ENCODE measurements around the gene MAS1L.
"Not testable (repeated sequence)": the region's sequence is repeated elsewhere in the genome, so short reads cannot be mapped to it uniquely, and the experiment has no call there.

The MAS1L gene

DNA sequence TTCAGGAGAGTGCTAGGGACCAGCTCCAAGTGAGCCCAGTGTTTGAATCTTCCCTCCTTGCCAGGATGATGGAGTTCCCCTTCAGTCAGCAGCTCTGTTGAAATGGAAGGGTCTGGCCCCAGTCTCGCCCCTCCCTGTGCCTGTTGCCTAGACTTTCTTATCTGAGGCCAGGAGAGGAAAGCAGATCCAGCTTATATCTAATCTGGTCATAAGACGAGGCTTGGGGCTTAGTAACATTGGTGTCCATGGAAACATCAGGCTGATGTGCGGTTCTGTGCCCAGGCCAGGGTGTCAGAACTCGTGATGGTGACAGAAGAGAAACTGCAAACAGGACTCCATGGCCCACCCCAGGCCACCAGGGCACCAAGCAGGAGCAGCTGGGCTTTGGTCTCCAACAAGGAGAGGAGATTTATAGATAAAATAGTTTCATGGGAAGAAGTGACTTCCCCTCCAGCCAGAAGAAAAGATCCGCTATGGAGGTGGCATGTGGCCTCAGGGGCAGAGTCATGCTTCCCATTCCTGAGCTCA lies 9.8 kb downstream of the MAS1L start:
- no peak for DNase-seq

DNA sequence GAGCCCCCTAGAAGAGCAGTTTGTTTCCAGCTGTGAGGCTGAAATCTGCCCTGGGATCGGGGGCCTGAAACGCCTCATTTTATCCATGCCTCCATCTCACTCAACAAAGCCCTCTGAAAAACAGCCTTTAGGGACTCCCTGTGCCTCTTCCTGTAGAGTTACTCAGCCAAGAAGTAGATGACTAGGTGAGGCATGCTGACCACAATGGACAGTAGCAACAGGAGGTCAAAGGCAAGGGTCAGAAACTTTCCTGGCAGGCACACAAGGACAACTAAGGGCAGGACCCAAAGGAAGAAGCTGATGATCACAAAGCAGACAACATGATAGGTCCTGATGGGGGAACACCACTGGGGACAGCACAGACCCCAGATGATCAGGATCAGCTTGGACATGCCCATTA lies 12.8 kb downstream of the MAS1L start:
- DNase-seq = no peak

DNA sequence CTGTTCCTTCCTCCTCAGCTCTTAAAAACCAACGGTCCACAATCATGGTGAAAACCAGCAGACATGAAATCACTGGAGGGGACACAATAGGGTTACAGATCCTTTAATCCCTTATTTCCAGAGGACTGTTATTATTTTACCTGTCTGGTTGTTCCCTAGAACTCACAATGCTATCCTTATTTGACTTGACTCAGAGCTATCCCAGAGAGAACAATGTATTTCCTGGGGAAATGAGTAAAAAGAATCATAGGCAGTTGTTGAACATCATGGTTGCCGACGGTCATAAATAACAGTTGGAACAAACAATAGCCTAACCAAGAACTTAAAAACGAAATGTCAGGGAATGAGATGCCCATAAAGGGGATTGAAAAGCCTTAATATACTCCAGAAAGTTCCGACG lies 21.5 kb downstream of the MAS1L start:
- no peak for DNase-seq

DNA sequence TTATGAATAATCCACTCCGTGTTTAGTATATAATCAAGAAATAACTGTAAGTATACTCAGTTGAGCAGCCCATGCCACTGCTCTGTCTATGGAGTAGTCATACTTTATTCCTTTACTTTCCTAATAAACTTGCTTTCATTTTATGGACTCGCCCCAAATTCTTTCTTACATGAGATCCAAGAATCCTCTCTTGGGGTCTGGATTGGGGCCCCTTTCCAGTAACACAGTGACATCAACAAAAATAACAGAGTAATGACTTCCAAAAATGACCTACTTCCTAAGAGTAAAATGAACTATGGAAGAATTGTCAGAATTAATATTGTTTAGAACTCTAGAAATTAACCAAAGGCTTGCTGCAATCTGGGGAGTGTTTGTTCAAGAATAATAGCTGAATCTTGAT lies 22.0 kb downstream of the MAS1L start:
- DNase-seq = no peak

DNA sequence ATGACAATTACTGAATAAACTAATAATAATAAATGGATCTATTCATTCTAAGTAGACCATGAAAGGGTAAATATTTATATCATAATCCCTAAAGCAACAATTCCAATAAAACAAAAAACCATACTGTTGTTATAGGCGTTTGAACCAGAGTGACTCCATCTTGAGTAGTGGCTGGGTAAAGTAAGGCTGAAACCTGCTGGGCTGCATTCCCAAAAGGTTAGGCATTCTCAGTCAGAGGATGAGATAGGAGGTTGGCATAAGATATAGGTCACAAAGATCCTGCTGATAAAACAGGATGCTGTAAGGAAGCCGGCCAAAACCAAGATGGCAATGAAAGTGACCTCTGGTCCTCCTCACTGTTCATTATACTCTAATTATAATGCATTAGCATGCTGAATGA lies 22.5 kb downstream of the MAS1L start:
- DNase-seq = no peak

DNA sequence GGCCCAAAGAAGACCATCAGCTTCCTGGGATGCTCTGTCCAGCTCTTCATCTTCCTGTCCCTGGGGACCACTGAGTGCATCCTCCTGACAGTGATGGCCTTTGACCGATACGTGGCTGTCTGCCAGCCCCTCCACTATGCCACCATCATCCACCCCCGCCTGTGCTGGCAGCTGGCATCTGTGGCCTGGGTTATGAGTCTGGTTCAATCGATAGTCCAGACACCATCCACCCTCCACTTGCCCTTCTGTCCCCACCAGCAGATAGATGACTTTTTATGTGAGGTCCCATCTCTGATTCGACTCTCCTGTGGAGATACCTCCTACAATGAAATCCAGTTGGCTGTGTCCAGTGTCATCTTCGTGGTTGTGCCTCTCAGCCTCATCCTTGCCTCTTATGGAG lies 25.7 kb downstream of the MAS1L start:
- DNase-seq = no peak

DNA sequence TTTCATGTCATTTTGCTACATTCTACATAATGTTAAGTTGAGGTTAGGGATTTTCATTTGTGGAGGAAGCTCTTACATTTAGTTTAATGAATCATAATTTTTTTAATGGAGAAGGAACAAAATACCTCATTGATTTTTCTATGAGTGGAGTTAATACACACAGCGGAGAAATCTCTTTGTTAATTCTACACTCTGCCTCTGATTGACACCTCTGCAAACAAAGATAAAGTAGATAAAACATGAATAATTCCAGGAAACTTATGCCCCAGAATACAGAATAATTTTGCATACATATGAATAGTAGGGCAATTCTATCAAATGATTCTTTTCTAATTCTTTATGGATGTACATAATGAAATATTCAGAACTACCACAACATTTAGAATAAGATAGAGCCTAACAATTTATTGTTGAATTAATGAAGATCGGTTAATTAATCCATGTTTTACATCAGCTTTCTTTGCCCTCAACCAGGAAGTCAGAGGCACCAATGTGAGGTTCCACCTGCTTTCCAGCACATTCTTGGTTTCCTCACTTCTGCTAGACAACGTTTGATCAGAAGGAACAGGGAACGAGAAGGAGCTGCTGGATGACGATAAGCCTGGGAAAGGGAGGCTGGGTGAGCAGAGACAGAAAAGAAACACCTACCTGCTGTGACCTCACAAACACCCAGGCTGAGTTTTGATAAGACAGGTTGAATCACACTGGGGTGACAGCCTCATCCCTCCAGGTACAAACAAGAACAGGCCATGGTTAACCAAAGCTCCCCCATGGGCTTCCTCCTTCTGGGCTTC lies 26.5 kb downstream of the MAS1L start:
- DNase-seq = no peak

DNA sequence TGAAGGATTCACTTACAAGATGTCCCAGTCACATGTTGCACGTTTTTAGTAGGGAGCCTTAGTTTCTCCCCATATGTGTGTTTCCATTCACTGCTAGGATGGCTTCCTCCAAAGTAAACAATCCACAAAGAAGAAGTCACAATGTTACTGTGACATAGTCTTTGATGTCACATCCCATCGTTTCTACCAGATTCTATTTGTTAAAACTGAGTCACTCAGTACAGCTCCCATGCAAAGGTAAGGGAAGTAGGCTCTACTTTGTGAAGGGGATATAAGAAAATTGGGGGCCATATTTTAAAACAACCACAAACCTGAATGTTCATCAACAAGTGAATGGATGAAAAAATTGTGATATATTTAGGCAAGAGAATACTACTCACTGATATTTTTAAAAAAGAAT lies 30.8 kb downstream of the MAS1L start, which contains the start of the genes OR11A1 and OR2H1:
TSS of gene OR11A1 (minus strand) at position 101 of the 400 bp plus-strand sequence. CDS start 29,430 bp downstream, outside the sequence.
TSS of gene OR2H1 (plus strand) at position 185 of the 400 bp plus-strand sequence. CDS start 4,615 bp downstream, outside the sequence.
- no peak for DNase-seq

DNA sequence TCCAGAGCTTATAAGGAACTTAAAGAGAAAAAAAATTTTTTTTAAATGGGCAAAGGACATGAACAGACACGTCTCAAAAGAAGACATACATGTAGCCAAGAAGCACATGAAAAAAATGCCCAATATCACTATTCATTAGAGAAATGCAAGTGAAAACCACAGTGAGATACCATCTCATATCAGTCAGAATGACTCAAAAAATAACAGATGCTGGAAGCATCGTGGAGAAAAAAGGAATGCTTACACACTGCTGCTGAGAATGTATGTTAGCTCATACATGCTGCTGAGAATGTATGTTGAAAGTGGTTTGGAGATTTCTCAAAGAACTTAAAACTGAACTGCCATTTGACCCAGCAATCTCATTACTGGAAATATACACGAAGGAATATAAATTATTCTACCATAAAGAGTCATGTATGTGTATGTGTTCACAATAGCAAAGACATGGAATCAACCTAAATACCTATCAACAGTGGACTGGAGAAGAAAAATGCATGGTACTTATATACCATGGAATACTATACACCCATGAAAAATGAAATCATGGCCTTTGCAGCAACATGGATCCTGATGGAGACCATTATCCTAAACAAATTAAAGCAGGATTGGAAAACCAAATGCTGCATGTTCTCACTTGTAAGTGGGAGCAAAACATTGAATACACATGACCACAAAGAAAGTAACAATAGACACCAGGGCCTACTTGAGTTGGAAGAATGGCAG lies 36.1 kb downstream of the MAS1L start:
- DNase-seq = no peak

DNA sequence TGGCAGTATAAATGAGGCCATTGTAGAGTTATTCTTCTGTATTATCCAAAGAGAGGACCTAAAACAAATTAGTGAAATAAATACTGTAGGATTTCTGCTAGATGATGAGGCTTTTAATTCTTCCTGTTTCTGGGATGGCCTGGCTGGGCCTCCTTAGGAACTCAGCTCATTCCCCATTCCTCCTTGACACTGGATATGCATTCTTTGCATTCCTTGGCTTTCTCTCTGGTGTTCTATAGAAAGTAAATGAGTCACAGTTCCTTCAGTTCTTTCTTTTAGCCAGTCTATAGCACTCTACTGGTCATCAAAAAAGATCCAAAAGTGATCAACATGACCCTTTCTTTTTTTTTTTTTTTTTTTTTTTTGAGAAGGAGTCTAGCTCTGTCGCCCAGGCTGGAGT lies 40.1 kb downstream of the MAS1L start:
- DNase-seq = no peak

DNA sequence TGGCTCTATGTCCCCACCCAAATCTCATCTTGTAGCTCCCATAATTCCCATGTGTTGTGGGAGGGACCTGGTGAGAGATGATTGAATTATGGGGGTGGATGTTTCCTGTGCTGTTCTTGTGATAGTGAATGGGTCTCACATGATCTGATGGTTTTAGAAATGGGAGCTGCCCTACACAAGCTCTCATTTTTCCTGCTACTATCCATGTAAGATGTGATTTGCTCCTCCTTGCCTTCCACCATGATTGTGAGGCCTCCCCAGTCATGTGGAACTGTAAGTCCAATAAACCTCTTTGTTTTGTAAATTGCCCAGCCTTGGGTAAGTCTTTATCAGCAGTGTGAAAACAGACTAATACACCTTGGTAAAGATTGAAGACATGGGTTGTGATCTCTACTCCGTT lies 43.7 kb downstream of the MAS1L start:
- DNase-seq = not testable (repeated sequence)

DNA sequence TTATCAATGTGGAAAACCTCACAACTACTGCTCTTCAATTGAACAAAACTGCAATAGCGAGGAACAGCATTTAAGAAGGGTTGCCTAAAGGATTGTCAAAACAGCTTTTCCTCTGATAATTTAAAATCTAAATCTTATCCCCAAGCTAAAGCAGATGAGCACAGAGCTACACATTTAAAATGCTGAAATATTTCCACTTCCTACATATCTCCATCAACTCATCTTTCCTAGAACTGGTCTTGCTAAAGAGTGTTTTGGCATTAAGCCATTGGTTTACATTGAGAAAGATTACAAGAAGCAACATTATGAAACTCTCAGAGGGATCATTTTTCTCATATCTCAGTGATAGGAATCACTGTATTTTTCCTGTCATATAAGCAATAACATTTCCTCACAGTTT lies 45.0 kb downstream of the MAS1L start:
- no peak for DNase-seq

DNA sequence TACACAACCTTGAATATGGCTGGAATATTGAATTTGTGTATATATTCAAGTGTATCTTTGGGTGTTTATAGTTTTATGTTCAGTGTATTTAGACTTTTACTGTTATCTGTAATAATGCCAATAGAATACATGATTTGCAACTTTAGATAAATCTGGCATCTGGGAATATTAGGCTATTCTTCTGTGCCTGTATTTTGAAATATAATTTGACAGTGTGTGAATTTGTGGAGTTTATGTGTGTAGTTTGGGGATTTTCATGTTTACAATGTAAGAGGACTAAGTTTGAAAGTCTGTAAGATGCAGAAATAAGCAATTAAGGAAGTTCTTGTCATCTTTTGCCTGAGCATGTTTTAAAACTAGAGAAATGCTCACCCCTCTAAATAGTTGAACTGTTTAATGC lies 48.8 kb downstream of the MAS1L start, which contains the start of gene OR10C1:
TSS of gene OR10C1 (plus strand) at position 301 of the 400 bp plus-strand sequence. CDS start 710 bp downstream, outside the sequence.
- no peak for DNase-seq

DNA sequence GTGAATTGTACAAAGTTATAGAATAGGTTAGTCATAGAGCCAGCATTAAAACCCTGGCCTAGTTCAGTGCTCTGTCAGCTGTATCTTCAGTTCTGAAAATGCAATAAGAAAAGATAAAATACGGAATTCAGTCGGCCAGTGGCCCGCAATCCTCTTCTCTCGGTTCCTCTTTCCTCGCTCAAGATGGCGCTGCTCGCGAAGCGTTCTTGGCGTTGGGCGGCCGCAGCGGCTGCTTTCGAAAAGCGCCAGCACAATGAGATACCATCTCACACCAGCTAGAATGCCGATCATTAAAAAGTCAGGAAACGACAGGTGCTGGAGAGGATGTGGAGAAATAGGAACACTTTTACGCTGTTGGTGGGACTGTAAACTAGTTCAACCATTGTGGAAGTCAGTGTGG lies 51.0 kb downstream of the MAS1L start:
- not testable (repeated sequence) for DNase-seq

Data from inflammatory macrophage treated with lipopolysaccharide for 4 hours (primary cell).